Measurements from ENCODE around the gene SIM1.

DNA sequence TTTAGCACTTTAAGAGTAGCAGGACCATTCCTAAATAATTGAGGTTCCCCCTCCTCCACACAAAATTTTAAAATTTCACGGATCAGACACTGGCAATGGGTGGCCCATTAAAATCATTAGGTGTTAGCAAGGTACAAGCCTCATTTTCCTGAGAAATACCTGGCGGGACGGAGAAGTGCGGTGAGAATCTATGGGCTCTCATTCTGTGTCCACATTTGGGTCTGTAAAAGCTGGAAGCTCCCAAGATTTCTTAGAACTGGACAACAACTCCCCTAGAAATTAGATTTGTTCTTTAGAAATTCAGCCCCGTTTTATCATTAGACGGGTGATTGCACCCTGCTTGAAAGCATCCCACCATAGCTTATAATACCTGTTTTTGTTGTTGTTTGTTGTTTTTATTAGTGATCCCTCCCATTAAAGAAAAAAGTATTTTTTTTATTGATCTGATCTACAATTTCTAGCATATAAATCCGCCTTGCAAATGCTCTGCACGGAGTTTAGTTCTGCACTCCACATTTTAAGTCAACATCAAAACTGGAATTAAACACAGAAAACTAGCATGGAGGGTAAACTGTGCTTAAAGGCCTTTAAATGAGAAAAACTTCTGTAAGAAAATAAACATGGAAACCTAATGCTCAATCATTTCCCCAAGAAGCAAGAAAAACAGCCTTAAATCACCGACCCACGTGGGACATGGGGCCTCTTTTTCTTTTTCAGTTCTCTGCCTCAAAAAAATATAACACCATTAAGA lies 5.7 kb downstream of the SIM1 start:
- no peak for TF ChIP-seq EZH2 (IDR thresholded peaks at IDR 0.05; ENCODE audit: insufficient read depth, low read length)
- TF ChIP-seq, protein P1, sequence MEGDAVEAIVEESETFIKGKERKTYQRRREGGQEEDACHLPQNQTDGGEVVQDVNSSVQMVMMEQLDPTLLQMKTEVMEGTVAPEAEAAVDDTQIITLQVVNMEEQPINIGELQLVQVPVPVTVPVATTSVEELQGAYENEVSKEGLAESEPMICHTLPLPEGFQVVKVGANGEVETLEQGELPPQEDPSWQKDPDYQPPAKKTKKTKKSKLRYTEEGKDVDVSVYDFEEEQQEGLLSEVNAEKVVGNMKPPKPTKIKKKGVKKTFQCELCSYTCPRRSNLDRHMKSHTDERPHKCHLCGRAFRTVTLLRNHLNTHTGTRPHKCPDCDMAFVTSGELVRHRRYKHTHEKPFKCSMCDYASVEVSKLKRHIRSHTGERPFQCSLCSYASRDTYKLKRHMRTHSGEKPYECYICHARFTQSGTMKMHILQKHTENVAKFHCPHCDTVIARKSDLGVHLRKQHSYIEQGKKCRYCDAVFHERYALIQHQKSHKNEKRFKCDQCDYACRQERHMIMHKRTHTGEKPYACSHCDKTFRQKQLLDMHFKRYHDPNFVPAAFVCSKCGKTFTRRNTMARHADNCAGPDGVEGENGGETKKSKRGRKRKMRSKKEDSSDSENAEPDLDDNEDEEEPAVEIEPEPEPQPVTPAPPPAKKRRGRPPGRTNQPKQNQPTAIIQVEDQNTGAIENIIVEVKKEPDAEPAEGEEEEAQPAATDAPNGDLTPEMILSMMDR (IDR thresholded peaks at IDR 0.05; ENCODE audit: insufficient read depth, low read depth, low read length) = no peak

Measured in astrocyte (in vitro differentiated cells and primary cell).